Mesenchymal stem cell (in vitro differentiated cells and primary cell): Measurements from ENCODE around the gene DGKD.

Source experiments
- DNase-seq: peaks from one replicate; pipeline ENCODE4 v3.0.0-alpha.2; 2013
- H2AFZ ChIP-seq: one replicate; pipeline ENCODE4 v1.6.1; 2013; ENCODE audit warnings: low read depth, mild to moderate bottlenecking, control low read depth, inconsistent platforms, low read length, moderate library complexity
- H2AK5ac ChIP-seq: 2 replicates; pipeline ENCODE4 v1.6.1; 2013; ENCODE audit warnings: low read length, moderate library complexity, mild to moderate bottlenecking, inconsistent platforms; ENCODE audit not compliant: severe bottlenecking
- H2BK120ac ChIP-seq: one replicate; pipeline ENCODE4 v1.6.1; 2013; ENCODE audit warnings: low read depth, mild to moderate bottlenecking, inconsistent platforms, low read length, moderate library complexity
- H2BK12ac ChIP-seq, 2 experiments: one replicate each; pipeline ENCODE4 v1.6.1; 2013; ENCODE audit warnings: inconsistent platforms in 2 of 2, low read length in 2 of 2, mild to moderate bottlenecking in 2 of 2, moderate library complexity in 2 of 2, control low read depth in 1 of 2
- H2BK15ac ChIP-seq: one replicate; pipeline ENCODE4 v1.6.1; 2013; ENCODE audit warnings: mild to moderate bottlenecking, low read depth, inconsistent platforms; ENCODE audit not compliant: poor library complexity, severe bottlenecking
- H2BK5ac ChIP-seq: 2 replicates; pipeline ENCODE4 v1.6.1; 2013; ENCODE audit warnings: low read depth, mild to moderate bottlenecking, low read length, control low read depth, inconsistent platforms; ENCODE audit not compliant: poor library complexity, severe bottlenecking
- H3K14ac ChIP-seq, 2 experiments: one replicate each; pipeline ENCODE4 v1.6.1; 2013; ENCODE audit warnings: inconsistent platforms in 2 of 2, low read length in 2 of 2, control low read depth in 1 of 2, mild to moderate bottlenecking in 1 of 2, moderate library complexity in 1 of 2
- H3K18ac ChIP-seq, 2 experiments: one replicate each; pipeline ENCODE4 v1.6.1; 2013; ENCODE audit warnings: inconsistent platforms in 2 of 2, low read length in 2 of 2, control low read depth in 1 of 2, low read depth in 1 of 2, mild to moderate bottlenecking in 1 of 2
- H3K23ac ChIP-seq, 2 experiments: one replicate each; pipeline ENCODE4 v1.6.1; 2013; ENCODE audit warnings: inconsistent platforms in 2 of 2, low read length in 2 of 2, mild to moderate bottlenecking in 2 of 2, moderate library complexity in 2 of 2, control low read depth in 1 of 2
- H3K27ac ChIP-seq: 2 replicates; pipeline ENCODE4 v1.5.1; 2013; ENCODE audit warnings: mild to moderate bottlenecking, moderate library complexity, low read length, control low read depth, inconsistent platforms; ENCODE audit not compliant: poor library complexity, severe bottlenecking
- H3K27me3 ChIP-seq, 2 experiments: 2 replicates each; pipeline versions ENCODE4 v1.6.1 to v1.7.0; 2013; ENCODE audit warnings: low read length in 2 of 2, mild to moderate bottlenecking in 2 of 2, moderate library complexity in 2 of 2, control low read depth in 1 of 2, inconsistent platforms in 1 of 2; ENCODE audit not compliant: control insufficient read depth in 1 of 2, insufficient read depth in 1 of 2
- H3K36me3 ChIP-seq, 2 experiments: 2 replicates each; pipeline versions ENCODE4 v1.6.1 to v1.7.0; 2013; ENCODE audit warnings: low read length in 2 of 2, control low read depth in 1 of 2, inconsistent platforms in 1 of 2, low read depth in 1 of 2, mild to moderate bottlenecking in 1 of 2; ENCODE audit not compliant: insufficient read depth in 2 of 2, control insufficient read depth in 1 of 2
- H3K4ac ChIP-seq, 2 experiments: one replicate each; pipeline ENCODE4 v1.6.1; 2013; ENCODE audit warnings: inconsistent platforms in 2 of 2, low read length in 2 of 2, mild to moderate bottlenecking in 2 of 2, moderate library complexity in 2 of 2, control low read depth in 1 of 2, low read depth in 1 of 2
- H3K4me1 ChIP-seq: 2 replicates; pipeline ENCODE4 v1.6.1; 2013; ENCODE audit warnings: low read depth, low read length, control low read depth; ENCODE audit not compliant: control insufficient read depth, insufficient read depth
- H3K4me2 ChIP-seq: 2 replicates; pipeline ENCODE4 v1.6.1; 2013; ENCODE audit warnings: low read length, mild to moderate bottlenecking, inconsistent platforms; ENCODE audit not compliant: poor library complexity, severe bottlenecking
- H3K4me3 ChIP-seq, 2 experiments: 2 replicates each; pipeline versions ENCODE4 v1.5.1 to v1.7.0; 2013; ENCODE audit warnings: low read length in 2 of 2, mild to moderate bottlenecking in 2 of 2, control low read depth in 1 of 2, low read depth in 1 of 2; ENCODE audit not compliant: insufficient read depth in 1 of 2
- H3K79me1 ChIP-seq: replicated peaks from 2 replicates; pipeline ENCODE4 v1.6.1; 2013; ENCODE audit warnings: mild to moderate bottlenecking, control low read depth, low read length, inconsistent platforms; ENCODE audit not compliant: poor library complexity, severe bottlenecking
- H3K9ac ChIP-seq: 2 replicates; pipeline ENCODE4 v1.7.0; 2013; ENCODE audit warnings: mild to moderate bottlenecking, low read length, moderate library complexity
- H3K9me3 ChIP-seq: 2 replicates; pipeline ENCODE4 v1.7.0; 2013; ENCODE audit warnings: mild to moderate bottlenecking, low read length; ENCODE audit not compliant: control insufficient read depth
- H4K8ac ChIP-seq: one replicate; pipeline ENCODE4 v1.6.1; 2013; ENCODE audit warnings: inconsistent platforms, mild to moderate bottlenecking, low read length, moderate library complexity
- H4K91ac ChIP-seq: one replicate; pipeline ENCODE4 v1.6.1; 2013; ENCODE audit warnings: mild to moderate bottlenecking, low read length, inconsistent platforms
- WGBS: methylation state at CpG from one replicate; pipeline ENCODE4 v1.1.7; 2013; ENCODE audit warnings: mixed read lengths; 5-methylcytosine and 5-hydroxymethylcytosine counted together

Gene DGKD

GRCh38 chr2:233428008-233428407 lies 73.7 kb downstream of the DGKD start:
- Histone ChIP-seq H2BK12ac (no peak overlapping the region), H2BK120ac (no peak overlapping the region), H3K4me1 (no peaks in the 10 kb centered on the region), H2AFZ (no peak overlapping the region), H3K9me3 (peaks cover 13% of the 10 kb centered on the region), H3K79me1 (peaks cover 37% of the 10 kb centered on the region), H4K91ac (no peak overlapping the region), H2AK5ac (no peak overlapping the region), H3K36me3 (no peaks in the 10 kb centered on the region), H3K4me2 (no peak overlapping the region), H3K27me3 (no peaks in the 10 kb centered on the region), H3K18ac (peak overlapping the region; percentile 24 to 48), H3K27ac (no peak overlapping the region), H3K4ac (peak overlapping the region in 1 of 2 experiments; percentile 35), H4K8ac (peak overlapping the region; percentile 48), H2BK15ac (peak overlapping the region; percentile 13), H3K23ac (no peak overlapping the region), H3K9ac (no peak overlapping the region), H3K4me3 (no peak overlapping the region), H3K14ac (no peak overlapping the region), H2BK5ac (no peak overlapping the region)
- WGBS = 78% methylated on average over 2 of the region's 3 CpGs
- no peak for DNase-seq

DNA sequence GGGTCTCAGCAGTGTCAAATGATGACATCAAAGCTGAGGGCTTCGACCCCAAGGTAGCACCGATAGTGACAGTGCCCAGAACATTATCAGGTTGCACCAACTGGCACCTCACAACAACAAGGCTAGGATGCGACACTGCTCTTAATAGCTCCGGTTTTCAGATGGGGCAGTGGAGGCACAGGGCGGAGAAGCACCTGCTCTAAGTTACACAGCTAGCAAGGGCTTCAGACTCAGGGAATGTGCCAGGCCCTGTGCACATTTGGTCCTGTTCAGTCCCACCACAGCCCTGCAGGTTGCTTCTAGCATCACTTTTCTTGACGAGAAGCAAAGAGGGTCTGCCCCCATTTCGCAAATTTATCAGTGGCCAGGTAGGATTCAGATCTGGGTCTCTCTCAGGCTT lies 74.1 kb downstream of the DGKD start:
- H3K79me1 ChIP-seq = peaks cover 33% of the 10 kb centered on the region
- no peaks in the 10 kb centered on the region for H3K4me1 ChIP-seq
- H3K14ac ChIP-seq = no peak overlapping the region
- no peak overlapping the region for H2AFZ ChIP-seq
- no peak for DNase-seq
- no peak overlapping the region for H2BK15ac ChIP-seq
- H2AK5ac ChIP-seq = no peak overlapping the region
- peak overlapping the region; percentile 53 for H4K91ac ChIP-seq
- H3K27ac ChIP-seq = no peak overlapping the region
- H2BK12ac ChIP-seq = no peak overlapping the region
- H3K9me3 ChIP-seq = peaks cover 13% of the 10 kb centered on the region
- no peak overlapping the region for H4K8ac ChIP-seq
- WGBS = 95% methylated on average over 7 of the region's 7 CpGs
- H2BK120ac ChIP-seq = no peak overlapping the region
- no peaks in the 10 kb centered on the region for H3K27me3 ChIP-seq
- no peak overlapping the region for H3K4me2 ChIP-seq
- no peak overlapping the region for H3K18ac ChIP-seq
- H3K36me3 ChIP-seq = no peaks in the 10 kb centered on the region
- no peak overlapping the region for H3K9ac ChIP-seq
- no peak overlapping the region for H2BK5ac ChIP-seq
- no peak overlapping the region for H3K4me3 ChIP-seq
- H3K4ac ChIP-seq = no peak overlapping the region
- no peak overlapping the region for H3K23ac ChIP-seq

DNA sequence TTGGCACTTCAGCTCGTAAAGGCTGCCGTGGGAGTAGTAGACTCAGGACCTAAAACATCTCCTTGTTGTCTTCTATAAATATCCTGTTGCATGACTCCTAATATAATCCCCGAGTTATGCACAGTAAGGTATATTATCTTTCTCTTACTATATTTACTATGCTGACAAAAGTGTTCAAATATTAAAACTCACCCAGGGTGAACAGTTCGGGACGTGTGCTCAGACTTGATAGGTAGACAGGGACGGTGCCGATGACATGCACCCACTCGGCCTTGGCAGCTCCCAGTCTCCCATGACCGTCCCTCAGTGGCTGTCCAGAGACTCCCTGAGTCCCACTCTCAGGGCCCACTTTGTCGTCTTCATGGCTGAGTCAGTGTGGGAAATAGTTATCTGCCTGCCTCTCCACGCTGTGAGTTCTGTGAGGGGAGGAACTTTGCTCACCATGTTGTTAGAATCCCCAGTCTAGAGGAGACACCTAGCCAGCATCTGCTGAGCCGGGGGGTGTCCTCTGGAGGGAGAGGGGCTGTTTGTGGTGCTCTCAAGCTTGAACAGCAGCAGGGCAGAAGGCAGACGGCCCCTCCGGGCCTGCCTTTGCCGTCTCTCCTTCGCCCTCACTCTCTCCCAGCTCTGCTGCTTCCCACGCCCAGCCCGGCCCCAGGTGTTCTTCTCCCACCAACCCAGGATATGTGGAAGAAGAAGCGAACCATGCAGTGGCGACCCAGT lies 75.0 kb downstream of the DGKD start:
- no peak overlapping the region for H2AFZ ChIP-seq
- H2BK120ac ChIP-seq = peak overlapping the region; percentile 56
- H3K9ac ChIP-seq = no peak overlapping the region
- no peak overlapping the region for H3K4me3 ChIP-seq
- H3K27me3 ChIP-seq = no peaks in the 10 kb centered on the region
- no peak overlapping the region for H3K4me2 ChIP-seq
- H4K91ac ChIP-seq = peak overlapping the region; percentile 96
- H2AK5ac ChIP-seq = no peak overlapping the region
- H3K27ac ChIP-seq = no peak overlapping the region
- peaks cover 13% of the 10 kb centered on the region for H3K9me3 ChIP-seq
- no peaks in the 10 kb centered on the region for H3K4me1 ChIP-seq
- no peak overlapping the region for H3K14ac ChIP-seq
- no peak for DNase-seq
- peaks cover 26% of the 10 kb centered on the region for H3K79me1 ChIP-seq
- peak overlapping the region; percentile 26 for H2BK15ac ChIP-seq
- peak overlapping the region; percentile 74 to 77 for H3K18ac ChIP-seq
- no peak overlapping the region for H3K23ac ChIP-seq
- H3K4ac ChIP-seq = peak overlapping the region; percentile 2 to 73
- H2BK5ac ChIP-seq = no peak overlapping the region
- H2BK12ac ChIP-seq = peak overlapping the region; percentile 8 to 49
- WGBS = 92% methylated on average over 16 of the region's 20 CpGs
- H3K36me3 ChIP-seq = no peaks in the 10 kb centered on the region
- H4K8ac ChIP-seq = peak overlapping the region; percentile 87

GRCh38 chr2:233430081-233430480 lies 75.8 kb downstream of the DGKD start:
- H3K36me3 ChIP-seq = peaks cover 4 to 7% of the 10 kb centered on the region in 2 experiments
- peak; percentile 76 for DNase-seq
- H3K4me2 ChIP-seq = no peak overlapping the region
- H4K8ac ChIP-seq = no peak overlapping the region
- 11% methylated on average over 3 of the region's 4 CpGs for WGBS
- H2AK5ac ChIP-seq = no peak overlapping the region
- H4K91ac ChIP-seq = no peak overlapping the region
- no peak overlapping the region for H3K4ac ChIP-seq
- H2BK15ac ChIP-seq = no peak overlapping the region
- no peak overlapping the region for H3K14ac ChIP-seq
- H3K27ac ChIP-seq = no peak overlapping the region
- H3K27me3 ChIP-seq = no peaks in the 10 kb centered on the region
- no peaks in the 10 kb centered on the region for H3K4me1 ChIP-seq
- no peak overlapping the region for H3K23ac ChIP-seq
- H2BK120ac ChIP-seq = no peak overlapping the region
- no peak overlapping the region for H3K18ac ChIP-seq
- H2BK5ac ChIP-seq = no peak overlapping the region
- H3K9ac ChIP-seq = no peak overlapping the region
- peaks cover 13% of the 10 kb centered on the region for H3K9me3 ChIP-seq
- H2AFZ ChIP-seq = no peak overlapping the region
- H3K4me3 ChIP-seq = no peak overlapping the region
- H3K79me1 ChIP-seq = peaks cover 22% of the 10 kb centered on the region
- H2BK12ac ChIP-seq = no peak overlapping the region
